Hepatocyte (in vitro differentiated cells): ENCODE measurements around the gene SLC43A1.

Experiments used
- CTCF ChIP-seq: fragments of 200-600 bp; sonication (generic); IDR thresholded peaks from 2 replicates; pipeline ENCODE4 v1.5.1; 2016; ENCODE audit warnings: antibody characterized with exemption, mild to moderate bottlenecking; ENCODE audit not compliant: poor library complexity
- EZH2 ChIP-seq: fragments of 200-600 bp; sonication (generic); IDR thresholded peaks from 2 replicates; pipeline ENCODE4 v1.6.1; 2016; ENCODE audit warnings: antibody characterized with exemption, mild to moderate bottlenecking, borderline replicate concordance

- no peak for TF ChIP-seq CTCF
- TF ChIP-seq EZH2 = no peak
These were observed 47.9 kb downstream of the SLC43A1 start for GRCh38 chr11:57467508-57468157.
